ENCODE data around the gene MAST2.
"Not testable (repeated sequence)": the region's sequence is repeated elsewhere in the genome, so short reads cannot be mapped to it uniquely, and the experiment has no call there.

Gene MAST2

DNA sequence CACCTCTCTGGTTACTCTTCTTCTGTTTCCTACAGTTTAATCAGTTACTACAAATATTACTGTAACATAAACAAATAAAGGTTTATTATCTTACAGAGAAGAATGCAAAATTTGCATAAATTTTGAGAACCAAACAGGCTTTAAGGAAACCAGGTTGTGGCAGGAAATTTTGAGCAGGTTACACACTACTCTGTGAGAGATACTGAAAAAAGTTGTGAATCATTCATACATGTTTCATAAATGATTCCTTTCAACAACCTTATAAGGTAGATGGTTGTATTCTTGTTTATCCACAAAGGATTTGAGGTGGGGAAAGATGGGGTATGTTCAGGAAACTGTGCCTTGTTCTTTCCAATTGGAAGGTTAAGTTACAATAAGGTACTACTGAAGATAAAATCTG, 58.6 kb downstream of the MAST2 start:
- no peak for DNase-seq

DNA sequence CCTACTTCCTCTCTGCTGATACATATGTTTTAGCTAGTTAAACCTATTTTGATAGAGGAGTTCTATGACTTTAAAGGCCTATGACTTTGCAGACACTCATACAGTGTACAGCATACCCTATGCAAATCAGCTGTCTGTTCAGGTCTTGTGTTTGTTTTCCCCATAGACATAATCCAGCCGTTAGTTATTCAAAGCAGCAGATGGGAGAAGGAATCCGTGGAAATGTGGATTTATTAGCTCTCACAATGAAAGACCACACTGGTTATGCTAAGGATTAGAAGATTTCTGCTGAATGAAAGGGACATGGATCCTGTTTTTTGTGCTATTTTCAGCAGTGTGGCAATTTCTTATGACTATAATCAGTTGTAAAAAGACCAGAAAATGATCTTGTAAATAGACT, 59.8 kb downstream of the MAST2 start:
- peak; percentile 36 for DNase-seq

GRCh38 chr1:45864167-45865106, 61.0 kb downstream of the MAST2 start:
- no peak for DNase-seq

DNA sequence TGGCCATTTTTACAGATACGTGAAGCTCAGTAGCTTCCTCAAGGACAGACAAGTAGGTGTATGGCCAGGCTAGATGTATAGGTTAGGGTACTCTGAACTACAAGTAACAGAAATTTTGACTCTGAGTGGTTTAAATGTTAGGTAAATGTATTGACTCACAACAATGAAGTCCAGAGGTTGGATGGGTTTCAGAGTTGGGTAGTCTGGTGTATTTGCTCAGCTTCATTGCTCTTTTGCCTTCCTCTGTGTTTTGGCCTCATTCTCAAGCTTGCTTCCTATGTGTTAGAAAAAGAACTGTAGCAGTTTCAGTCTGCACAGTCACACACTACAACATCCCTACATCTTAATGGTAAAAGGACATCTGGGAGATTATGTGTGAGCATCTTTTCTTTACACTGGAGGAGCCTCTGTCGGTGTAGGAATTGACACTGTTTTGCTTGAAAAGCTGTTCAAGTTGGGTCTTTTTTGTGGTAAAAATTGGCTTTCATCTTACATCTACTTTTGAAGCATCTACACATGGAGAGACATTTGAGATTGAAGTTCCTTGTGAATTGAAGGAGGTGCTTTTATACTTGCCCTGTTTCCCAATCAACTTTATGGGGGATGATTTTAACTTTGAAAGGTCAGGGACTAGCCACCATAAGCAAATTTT, 64.4 kb downstream of the MAST2 start:
- DNase-seq: no peak

GRCh38 chr1:45868861-45869260, 65.4 kb downstream of the MAST2 start:
- no peak for DNase-seq

GRCh38 chr1:45870500-45870899, 67.1 kb downstream of the MAST2 start:
- no peak for DNase-seq

- not testable (repeated sequence) for DNase-seq
Observed at GRCh38 chr1:45872173-45872801, 68.9 kb downstream of the MAST2 start.

GRCh38 chr1:45876000-45876617, 72.7 kb downstream of the MAST2 start:
- DNase-seq: peak; percentile 46

DNA sequence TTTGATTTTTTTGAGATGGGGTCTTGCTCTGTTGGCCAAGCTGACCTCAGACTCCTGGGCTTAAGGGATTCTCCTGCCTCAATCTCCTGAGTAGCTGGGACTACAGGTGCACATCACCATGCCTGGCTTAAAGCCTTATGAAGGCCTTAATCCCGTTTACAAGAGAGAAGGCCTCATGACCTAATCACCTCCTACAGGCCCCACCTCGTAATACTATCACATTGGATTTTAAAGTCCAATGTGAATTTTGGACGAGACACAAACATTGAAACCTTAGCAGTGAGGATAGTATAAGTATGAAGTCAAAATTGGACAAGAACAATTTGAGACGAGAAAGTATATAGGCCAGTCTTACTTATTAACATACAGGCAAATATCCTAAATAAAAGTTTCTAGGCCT, 73.9 kb downstream of the MAST2 start:
- no peak for DNase-seq

DNA sequence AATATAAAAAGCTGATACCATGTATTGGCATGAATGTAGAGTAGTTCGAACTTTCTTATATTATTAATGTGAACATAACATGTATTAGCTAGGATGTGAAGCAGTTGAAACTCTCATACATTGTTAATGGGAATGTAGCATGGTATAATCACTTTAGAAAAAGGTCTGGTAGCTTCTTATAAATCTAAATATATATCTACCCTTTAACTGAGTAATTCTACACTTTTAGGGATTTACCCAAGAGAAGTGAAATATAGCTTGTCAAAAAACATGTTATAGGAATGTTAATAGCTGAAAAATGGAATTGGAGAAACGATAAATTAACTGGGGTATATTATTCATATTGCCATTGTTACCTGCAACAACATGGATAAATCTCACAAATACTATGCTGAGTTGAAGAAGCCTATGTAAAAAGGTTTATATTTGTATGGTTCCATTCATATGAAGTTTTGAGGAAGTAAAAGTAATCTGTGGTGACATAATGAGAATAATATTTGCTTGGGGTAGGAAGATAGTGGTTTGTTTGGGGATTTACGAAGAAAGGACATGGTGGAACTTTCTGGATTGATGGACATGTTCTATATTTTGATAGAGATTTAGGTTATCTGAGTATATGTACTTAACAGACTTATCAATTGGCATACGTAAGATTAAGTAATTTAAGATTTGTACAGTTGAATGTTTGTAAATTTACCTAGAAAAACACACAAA, 76.6 kb downstream of the MAST2 start:
- DNase-seq: no peak

GRCh38 chr1:45880930-45881329, 77.5 kb downstream of the MAST2 start:
- no peak for DNase-seq

DNA sequence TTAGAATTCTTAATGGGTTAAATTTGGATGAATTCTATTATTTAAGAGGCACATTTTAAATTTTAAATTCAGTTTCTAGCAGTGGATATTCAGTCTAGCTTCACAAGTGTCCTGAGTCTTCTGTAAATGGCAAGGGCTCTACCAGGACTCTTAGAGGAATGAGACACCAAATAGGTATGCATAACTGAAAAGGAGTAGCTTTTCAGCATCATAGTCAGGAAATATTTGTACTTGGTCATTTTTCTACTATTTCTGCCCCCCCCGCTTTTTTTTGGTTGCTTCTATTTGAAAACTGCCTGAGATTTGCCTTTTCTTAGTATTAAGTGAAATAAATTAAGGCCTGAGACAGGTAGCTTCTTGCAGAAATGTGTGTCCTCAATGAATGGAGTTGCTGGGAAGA, 80.2 kb downstream of the MAST2 start:
- DNase-seq: no peak

- DNase-seq: no peak
Observed at GRCh38 chr1:45884700-45885099, 81.3 kb downstream of the MAST2 start.

GRCh38 chr1:45886229-45886628, 82.8 kb downstream of the MAST2 start:
- DNase-seq: no peak

DNA sequence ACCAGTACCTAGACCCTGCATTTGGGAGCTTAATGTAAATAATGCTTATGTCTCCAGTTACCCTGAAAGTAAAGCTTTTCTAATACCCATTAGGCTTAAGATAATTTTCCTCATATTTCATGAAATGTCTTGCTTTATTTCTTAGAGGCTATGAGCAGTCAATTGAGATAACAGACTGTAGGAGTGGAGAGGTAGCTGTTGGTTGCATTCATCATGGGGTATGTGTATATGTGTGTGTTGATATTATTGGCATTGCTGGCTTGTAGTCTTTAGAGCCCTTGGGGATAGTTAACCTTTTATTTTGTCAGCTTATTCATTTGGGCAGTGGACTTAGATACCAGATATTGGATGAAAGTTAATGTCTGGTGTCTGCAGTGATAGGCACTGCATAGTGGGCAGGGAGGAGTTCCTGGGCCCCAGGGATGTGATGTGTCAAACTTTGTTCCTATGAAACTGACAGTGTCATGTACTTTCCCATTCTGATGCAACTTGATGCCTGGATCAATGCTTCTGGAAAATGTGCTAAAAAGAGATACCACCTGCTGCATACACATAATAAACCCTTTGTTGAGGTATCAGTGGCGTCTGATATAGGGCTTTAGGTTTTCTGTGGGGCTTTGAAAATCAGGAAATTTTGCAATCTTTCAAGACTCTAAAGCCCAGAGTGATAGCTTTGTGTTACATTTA, 83.9 kb downstream of the MAST2 start:
- DNase-seq: no peak

GRCh38 chr1:45890078-45890477, 86.7 kb downstream of the MAST2 start:
- no peak for DNase-seq

DNA sequence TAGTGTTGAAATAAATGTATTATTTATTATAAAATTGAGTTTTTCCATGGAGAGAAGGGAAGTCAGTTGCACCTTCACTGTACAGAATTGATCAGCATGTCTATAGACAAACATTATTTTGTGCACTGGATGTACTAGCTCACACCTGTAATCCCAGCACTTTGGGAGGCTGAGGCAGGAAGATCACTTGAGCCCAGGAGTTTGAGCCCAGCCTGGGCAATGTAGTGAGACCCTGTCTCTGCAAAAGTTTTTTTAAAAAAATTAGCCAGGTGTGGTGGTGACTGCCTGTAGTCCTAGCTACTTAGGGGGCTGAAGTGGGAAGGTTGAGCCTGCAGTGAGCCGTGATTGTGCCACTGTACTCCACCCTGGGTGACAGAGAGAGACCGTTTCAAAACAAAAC, 87.7 kb downstream of the MAST2 start:
- no peak for DNase-seq

DNA sequence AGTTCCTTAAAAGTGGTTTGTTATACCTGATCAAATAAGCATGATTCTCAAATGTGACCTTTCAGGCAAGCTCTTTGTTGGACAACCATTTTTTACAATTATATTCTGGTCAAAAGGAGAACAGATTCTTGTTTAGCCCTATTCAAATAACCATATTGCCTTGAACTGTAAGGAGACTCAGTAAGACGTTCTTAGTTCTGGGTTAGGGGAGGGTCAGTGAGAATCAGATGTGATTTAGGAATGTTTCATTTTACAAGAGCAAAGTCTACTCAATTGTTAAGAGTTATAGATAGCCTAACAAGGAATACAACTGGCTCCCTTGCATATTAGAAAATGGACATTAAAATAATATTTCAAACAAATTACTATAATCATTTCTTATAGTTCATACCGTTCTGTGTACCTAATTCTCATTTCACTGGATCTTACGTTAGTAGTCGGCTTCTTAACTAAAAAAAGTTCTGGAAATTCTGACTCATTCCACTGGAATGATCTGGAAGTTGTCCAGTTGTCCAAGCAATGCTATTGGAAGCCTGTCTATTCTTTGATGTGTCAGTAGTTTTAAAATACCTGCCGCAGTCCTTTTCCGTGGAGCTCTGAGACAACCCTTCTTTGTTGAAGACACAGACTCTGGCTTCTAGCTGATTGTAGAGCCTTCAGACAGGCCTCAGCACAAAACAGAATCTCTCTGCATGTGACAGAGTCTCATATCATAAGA, 88.8 kb downstream of the MAST2 start:
- no peak for DNase-seq

- DNase-seq: no peak
Observed at GRCh38 chr1:45894331-45894730, 90.9 kb downstream of the MAST2 start.

DNA sequence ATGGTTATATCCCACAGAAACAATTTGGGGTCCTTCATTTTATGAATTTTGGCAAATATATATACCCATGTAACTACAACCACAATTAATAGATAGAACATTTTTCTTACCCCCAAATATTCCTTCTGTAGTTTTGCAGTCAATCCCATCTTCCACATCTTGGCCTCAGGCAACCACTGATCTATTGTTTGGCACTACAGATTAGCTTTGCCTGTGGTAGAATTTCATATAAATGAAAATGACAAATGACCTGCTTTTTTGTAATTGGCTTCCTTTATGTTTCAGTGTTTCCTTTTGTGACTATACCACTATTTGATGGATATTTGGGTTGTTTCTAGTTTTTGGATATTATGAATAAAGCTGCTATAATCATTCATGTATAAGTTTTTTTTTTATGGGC, 91.5 kb downstream of the MAST2 start:
- DNase-seq: no peak

DNA sequence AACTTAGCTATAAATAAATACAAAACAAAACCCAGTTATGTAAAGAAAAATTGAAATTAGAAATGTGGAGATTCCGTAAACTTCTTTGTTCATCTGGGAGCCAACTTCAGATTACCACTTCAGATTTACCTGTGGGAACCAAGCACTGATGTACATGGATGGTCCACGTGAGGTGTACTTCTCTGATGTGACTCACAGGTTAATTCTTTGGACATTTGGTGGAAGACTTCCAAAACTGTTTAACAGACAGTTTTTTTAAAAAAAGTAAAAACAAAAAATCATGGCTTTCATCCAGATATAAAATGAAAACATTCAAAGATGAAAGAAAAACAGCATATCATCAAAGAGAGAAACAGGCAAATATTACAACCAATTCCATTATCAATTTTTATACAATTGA, 92.0 kb downstream of the MAST2 start:
- no peak for DNase-seq

Data from NCI-H1105 treated with DMSO at 0.1 percent for 48 hours (cell line).